Measurements from ENCODE around the gene CHTF18.
"Not testable (repeated sequence)": the region's sequence is repeated elsewhere in the genome, so short reads cannot be mapped to it uniquely, and the experiment has no call there.

Gene CHTF18

GRCh38 chr16:813916-814412 is 25.5 kb downstream of the CHTF18 start:
- DNase-seq: no peak

DNA sequence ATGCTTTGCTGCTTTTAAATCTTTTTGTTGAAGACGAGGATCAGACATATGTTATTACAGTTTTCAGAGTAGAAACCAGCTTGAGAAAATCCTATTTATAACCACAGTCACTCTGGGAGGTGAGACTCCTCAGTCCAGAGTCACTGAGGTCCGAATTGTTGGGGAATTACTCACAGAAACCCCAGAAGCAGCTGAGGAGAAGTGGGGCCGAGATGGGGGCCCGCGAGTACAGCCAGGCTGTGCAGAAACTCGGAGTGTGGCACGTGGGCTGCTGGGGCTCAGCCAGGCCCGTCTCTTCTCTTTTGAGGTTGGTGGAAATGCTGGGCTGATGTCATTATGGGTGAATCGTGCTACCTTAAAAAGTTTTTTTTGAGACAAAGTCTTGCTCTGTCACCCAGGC is 26.6 kb downstream of the CHTF18 start:
- DNase-seq: no peak

GRCh38 chr16:815861-816260 is 27.4 kb downstream of the CHTF18 start:
- DNase-seq: no peak

GRCh38 chr16:817001-817906 is 28.8 kb downstream of the CHTF18 start:
- peak in 1 of 3 experiments; percentile 9 for DNase-seq

- DNase-seq: no peak
Observed at GRCh38 chr16:818132-818531, 29.7 kb downstream of the CHTF18 start.

GRCh38 chr16:818592-818991 is 30.2 kb downstream of the CHTF18 start:
- DNase-seq: no peak

DNA sequence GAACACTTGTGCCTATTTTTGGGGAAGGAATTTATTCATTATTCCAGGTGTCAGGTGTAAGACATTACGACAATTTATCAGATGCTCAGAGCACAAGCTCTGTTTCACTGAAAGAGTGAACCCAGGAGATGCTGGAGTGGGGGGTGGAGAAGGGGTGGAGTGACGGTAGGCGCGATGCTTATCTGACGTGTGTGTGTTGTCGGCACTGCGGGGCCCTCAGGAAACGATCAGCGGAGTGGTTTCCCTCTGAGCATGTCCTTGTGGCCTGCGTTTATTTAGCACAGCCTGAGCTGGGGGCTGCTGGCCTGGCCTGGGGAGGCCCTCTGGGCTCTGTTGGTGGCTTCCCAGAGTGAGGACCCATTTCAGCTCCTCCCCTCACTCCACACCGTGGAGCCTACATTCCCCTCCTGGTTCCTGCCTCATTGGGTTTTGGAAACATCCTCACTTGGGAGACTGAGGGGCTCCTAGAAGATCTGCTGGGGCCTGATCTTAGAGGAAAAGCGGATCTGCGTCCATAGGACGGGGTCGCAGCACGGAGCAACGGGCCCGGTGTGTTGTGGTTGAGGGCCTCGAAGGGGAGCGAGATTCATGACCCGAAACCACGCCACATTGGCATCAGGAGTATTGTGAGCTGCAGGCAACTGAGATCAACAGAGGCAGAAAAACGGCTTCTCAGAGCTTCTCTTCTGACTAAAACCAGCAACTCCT is 31.1 kb downstream of the CHTF18 start:
- no peak for DNase-seq

DNA sequence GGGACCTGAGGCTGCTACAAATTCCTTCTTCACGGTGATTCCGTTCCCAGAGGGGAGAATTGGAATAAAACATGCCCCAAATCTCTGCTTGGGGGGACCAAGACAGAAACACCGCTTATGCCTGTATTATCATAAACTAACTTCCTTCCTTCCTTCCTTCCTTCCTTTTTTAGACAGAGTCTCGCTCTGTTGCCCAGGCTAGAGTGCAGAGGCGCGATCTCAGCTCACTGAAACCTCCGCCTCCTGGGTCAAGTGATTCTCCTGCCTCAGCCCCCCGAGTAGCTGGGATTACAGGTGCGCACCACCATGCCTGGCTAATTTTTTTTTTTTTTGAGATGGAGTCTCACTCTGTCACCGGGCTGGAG is 31.6 kb downstream of the CHTF18 start:
- not testable (repeated sequence) for DNase-seq

- DNase-seq: no peak
Observed at GRCh38 chr16:820748-821147, 32.3 kb downstream of the CHTF18 start.

DNA sequence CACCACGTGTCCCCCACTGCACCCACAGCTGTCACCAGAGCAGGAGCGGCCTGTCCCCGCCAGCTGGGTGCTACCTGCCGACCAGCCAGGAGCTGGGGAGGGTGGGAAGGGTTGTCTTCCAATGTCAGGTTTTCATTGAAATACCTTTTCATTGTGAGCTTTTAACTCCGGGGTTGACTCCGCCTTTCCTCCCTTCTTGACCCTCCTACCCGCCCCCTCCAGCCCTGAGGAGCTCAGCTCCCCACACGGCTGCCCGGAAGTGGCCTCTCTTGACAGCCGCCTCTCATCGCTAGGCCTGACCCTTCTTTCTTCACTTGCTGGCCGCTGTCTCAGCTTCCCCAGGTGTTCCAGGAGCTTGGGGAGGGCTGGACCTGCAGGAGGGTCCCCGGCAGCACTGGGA is 33.3 kb downstream of the CHTF18 start:
- DNase-seq: no peak

DNA sequence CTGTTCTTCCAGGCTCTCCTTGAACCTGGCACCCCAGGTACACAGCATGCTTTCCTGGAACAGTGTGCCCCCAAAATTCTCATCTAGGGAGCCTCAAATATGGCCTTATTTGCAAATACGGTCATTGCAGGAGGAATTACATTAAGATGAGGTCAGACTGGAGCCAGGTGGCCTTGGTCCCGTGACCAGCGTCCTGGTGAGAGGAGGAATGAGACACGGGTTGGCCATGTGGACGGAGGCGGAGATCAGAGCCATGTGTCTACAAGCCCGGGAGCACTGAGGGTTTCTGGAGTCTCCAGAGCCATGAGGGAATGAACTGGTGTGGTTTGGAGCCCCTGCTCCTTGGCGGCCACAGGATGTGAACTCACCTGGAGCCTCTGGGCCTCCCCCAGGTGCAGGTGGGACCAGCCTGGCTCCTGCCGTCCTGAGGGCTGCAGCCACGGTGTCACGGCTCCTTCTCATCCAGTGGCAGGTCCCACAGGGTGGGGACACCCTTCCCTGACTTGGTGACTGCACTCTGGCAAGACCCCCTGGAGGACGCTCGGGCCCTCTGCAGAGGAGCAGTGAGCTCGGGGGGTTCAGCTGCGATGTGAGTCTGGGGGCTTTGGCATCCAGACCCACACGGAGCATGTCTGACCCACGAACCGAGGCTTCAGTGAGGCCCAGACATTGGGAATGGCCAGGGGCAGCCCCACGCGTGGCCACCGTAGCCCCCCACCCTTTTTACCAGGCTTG is 33.9 kb downstream of the CHTF18 start:
- no peak for DNase-seq

DNA sequence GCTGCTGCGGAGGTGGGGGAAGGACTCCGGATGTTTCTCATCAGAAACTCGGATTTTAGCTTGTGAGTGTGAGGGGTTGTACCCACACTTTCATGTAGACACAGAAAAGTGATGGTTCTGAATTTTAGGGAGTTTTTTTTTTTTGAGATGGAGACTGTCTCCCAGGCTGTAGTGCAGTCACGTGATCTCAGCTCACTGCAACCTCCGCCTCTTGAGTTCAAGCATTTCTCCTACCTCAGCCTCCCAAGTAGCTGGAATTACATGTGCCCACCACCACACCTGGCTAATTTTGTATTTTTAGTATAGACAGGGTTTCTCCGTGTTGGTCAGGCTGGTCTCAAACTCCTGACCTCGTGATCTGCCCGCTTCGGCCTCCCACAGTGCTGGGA is 34.5 kb downstream of the CHTF18 start:
- DNase-seq: no peak

DNA sequence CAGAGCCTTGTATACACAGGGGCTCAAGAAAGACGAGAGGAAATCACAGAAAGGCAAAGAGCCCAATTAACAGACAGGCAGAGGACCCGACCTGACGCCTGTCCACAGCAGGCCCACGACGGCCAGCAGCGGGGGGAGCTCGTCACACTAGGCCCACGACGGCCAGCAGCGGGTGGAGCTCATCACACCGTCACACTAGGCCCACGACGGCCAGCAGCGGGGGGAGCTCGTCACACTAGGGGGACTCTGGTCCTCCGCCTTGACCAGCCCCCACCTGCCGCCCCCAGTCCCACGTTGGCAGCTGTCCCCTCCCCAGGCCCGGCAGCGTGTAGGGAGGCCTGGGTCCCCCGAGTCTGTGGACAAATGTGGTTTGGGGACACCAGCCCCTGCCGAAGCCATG is 35.8 kb downstream of the CHTF18 start:
- DNase-seq: no peak

GRCh38 chr16:824601-825000 is 36.2 kb downstream of the CHTF18 start:
- DNase-seq: no peak

- DNase-seq: peak in 2 of 3 experiments; percentile 32 to 59
Observed at GRCh38 chr16:825341-826061, 37.1 kb downstream of the CHTF18 start.

GRCh38 chr16:827513-827912 is 39.1 kb downstream of the CHTF18 start:
- no peak for DNase-seq

DNA sequence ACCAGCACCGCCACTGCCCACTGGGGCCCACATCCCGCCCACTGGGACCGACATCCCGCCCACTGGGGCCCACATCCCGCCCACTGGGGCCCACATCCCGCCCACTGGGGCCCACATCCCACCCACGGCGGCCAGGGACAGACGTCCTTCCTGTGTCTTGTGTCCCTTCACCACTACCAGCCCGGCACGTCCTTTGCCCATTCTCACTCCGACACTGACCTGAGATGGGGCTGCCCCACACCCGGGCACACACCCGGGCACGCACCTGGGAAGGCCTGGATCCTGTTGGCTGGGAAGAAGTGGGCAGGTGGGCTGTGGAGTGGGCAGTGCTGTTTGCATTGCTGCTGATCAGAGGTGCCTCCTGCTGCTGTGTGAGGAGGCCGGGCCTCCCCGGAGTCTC is 40.5 kb downstream of the CHTF18 start:
- no peak for DNase-seq

DNA sequence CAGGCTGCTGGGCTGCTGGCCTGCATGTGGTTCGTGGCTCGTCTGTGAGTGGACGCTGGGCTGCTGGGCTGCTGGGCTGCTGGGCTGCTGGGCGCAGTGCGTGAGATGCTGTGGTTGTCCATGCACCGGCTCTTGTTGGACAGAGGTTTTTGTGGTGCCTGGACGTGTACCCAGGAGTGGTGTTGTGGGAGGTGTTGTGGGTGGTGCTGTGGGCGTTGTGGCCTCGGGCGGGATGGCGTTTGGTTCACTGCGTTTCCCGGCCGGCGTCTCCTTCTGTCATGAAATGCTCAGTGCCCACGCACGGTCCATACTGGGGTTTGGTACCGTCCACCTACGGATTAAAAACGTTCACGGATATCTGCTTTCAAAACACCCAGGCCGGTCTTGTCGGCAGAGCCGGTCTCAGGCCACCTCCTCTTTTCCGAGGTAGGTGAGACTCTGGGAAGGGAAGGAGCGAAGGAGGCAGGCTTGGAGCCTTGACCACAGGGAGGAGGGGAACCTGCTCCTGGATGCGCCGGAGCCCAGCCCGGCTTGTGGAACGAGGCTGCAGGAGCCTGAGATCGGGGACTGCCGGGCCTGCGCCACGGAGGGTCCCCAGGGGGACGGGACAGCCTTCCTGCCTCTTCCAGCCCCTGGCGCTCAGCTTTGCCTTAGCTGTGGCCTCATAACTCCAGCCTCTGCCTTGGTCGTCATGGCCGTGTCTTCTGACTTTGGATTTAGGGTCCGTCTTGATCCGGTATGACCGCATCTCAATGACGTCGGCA is 41.9 kb downstream of the CHTF18 start:
- DNase-seq: no peak

GRCh38 chr16:830871-831570 is 42.6 kb downstream of the CHTF18 start:
- no peak for DNase-seq

GRCh38 chr16:831571-832413 is 43.4 kb downstream of the CHTF18 start:
- peak in 1 of 3 experiments; percentile 4 for DNase-seq
